Tibial artery (tissue), 4 donors: ENCODE measurements around the gene RERE.
A peak's percentile ranks its signal among the peaks of the same experiment; 100 is the strongest.
"Not testable (repeated sequence)": the region's sequence is repeated elsewhere in the genome, so short reads cannot be mapped to it uniquely, and the experiment has no call there.

ENCODE experiments used
- DNase-seq, 2 donors: peaks; one replicate each; pipeline ENCODE4 v3.0.0-alpha.2; 2019
- H3K27ac ChIP-seq, 2 donors: fragments of 200-600 bp; sonication (generic) in 1 of 2; 1 replicate in 1 of 2; 2 replicates in 1 of 2; pipeline ENCODE4 v1.5.1; 2018 to 2019; ENCODE audit warnings: mild to moderate bottlenecking in 1 of 2
- H3K27me3 ChIP-seq, 2 donors: fragments of 200-600 bp; sonication (generic) in 1 of 2; one replicate each; pipeline versions ENCODE4 v1.5.1 to v1.6.0; 2016 to 2019
- H3K36me3 ChIP-seq, 3 donors: fragments of 200-600 bp; sonication (generic) in 2 of 3; one replicate each; pipeline ENCODE4 v1.5.1; 2016 to 2019; ENCODE audit warnings: mild to moderate bottlenecking in 2 of 3
- H3K4me1 ChIP-seq, 4 donors: fragments of 200-600 bp; sonication (generic) in 2 of 4; 1 replicate in 3 of 4; 2 replicates in 1 of 4; pipeline ENCODE4 v1.5.1; 2016 to 2019
- H3K4me3 ChIP-seq, 2 donors: fragments of 200-600 bp; sonication (generic) in 1 of 2; 1 replicate in 1 of 2; 2 replicates in 1 of 2; pipeline ENCODE4 v1.5.1; 2018 to 2019; ENCODE audit warnings: mild to moderate bottlenecking in 2 of 2
- H3K9me3 ChIP-seq, 3 donors: fragments of 200-600 bp; sonication (generic) in 1 of 3; one replicate each; pipeline ENCODE4 v1.5.1; 2016 to 2019
- CTCF ChIP-seq, 2 experiments: fragments of 200-600 bp in 1 of 2; fragments of 450-650 bp in 1 of 2; IDR thresholded peaks; one replicate each; pipeline ENCODE4 v1.5.1; 2017 to 2019; ENCODE audit warnings: antibody characterized with exemption in 2 of 2, mild to moderate bottlenecking in 1 of 2, moderate library complexity in 1 of 2
- intact Hi-C: fragments of 100-400 bp; cut with DNase I; formaldehyde crosslinking; loops from one replicate; pipeline ENCODE4 v1.15.0; 2023; ENCODE audit warnings: low total_unique reads

The RERE gene

DNA sequence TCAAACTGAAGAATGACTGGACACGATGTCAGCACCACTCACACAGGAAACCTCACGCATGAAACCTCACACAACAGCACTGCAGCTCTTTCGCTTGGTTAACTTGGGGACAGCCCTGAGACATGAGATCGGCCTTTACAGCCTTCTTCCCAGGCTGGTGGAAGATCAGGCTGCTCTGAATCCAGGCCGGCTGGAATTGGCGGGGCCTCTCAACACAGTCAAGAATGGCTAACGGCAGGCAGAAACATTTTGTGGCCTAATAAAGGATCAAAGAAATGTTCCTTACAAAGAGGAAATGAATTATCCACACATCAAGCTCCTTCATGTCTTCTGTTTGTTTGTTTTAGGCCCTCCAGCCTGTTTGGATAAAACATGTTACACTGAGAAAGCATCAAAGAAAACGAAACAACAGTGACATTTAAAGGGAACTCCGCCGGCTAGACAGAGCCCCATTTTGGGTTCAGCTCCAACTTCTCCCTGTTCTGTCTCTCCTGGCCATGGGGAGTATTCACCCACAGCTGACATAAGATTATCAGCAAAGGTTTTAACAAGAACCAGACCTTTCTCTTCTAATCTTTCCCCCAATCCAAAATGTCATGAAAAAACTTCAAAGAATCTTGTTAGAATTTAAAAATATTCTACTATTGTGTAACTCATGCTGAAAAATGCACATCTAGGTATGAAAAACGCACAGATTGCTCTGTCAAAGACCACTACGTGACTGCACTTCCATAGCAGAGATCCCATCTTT is 368.4 kb downstream of the RERE start:
- peak overlapping the region in 1 of 2 donors; percentile 11 for H3K27ac ChIP-seq
- no peak for TF ChIP-seq CTCF (IDR thresholded peaks at IDR 0.05)
- no peaks in the 10 kb centered on the region for H3K4me1 ChIP-seq
- H3K27me3 ChIP-seq: no peaks in the 10 kb centered on the region
- H3K36me3 ChIP-seq: no peaks in the 10 kb centered on the region
- no peak for DNase-seq
- H3K9me3 ChIP-seq: no peaks in the 10 kb centered on the region
- H3K4me3 ChIP-seq: no peak overlapping the region
- intact Hi-C loops: no loop called here

DNA sequence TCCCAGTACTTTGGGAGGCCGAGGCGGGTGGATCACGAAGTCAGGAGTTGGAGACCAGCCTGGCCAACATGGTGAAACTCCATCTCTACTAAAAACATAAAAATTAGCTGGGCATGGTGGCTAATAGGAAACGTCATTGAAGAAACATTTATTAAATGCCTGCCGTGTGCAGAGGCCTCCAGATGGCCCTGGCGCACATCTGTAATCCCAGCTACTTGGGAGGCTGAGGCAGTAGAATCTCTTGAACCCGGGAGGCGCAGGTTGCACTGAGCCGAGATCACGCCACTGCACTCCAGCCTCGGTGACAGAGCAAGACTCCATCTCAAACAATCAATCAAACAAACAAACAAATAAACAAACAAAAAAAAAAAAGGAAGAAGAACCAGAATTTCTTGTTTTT is 368.9 kb downstream of the RERE start:
- intact Hi-C loops: not testable (repeated sequence)

GRCh38 chr1:8447616-8448150 is 369.8 kb downstream of the RERE start:
- Histone ChIP-seq H3K27ac (no peak overlapping the region), H3K4me1 (no peaks in the 10 kb centered on the region), H3K27me3 (no peaks in the 10 kb centered on the region), H3K36me3 (no peaks in the 10 kb centered on the region), H3K4me3 (no peak overlapping the region), H3K9me3 (peaks cover 0 to 4% (median 0%) of the 10 kb centered on the region in 3 donors)
- DNase-seq: no peak
- no peak for TF ChIP-seq CTCF (IDR thresholded peaks at IDR 0.05)
- intact Hi-C loops: no loop called here

More for the DNA sequence above, 368.9 kb downstream of the RERE start:
- not testable (repeated sequence) for H3K9me3 ChIP-seq, DNase-seq, H3K27me3 ChIP-seq, H3K4me1 ChIP-seq, H3K36me3 ChIP-seq, H3K4me3 ChIP-seq
- peak overlapping the region in 1 of 2 donors; percentile 11 for H3K27ac ChIP-seq

DNA sequence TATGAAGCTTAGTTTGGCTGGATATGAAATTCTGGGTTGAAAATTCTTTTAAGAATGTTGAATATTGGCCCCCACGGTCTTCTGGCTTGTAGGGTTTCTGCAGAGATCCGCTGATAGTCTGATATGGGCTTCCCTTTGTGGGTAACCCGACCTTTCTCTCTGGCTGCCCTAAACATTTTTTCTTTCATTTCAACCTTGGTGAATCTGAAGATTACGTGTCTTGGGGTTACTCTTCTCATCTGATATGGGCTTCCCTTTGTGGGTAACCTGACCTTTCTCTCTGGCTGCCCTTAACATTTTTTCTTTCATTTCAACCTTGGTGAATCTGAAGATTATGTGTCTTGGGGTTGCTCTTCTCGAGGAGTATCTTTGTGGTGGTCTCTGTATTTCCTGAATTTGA is 371.3 kb downstream of the RERE start:
- DNase-seq, H3K9me3 ChIP-seq, H3K27ac ChIP-seq, intact Hi-C loops, H3K27me3 ChIP-seq, H3K4me3 ChIP-seq, H3K36me3 ChIP-seq, H3K4me1 ChIP-seq: not testable (repeated sequence)

- DNase-seq: no peak
- TF ChIP-seq CTCF (IDR thresholded peaks at IDR 0.05): no peak
- intact Hi-C loops: no loop called here
- peaks cover 0 to 15% (median 9%) of the 10 kb centered on the region in 4 donors for H3K4me1 ChIP-seq
- peaks cover 0 to 5% (median 0%) of the 10 kb centered on the region in 3 donors for H3K9me3 ChIP-seq
- no peaks in the 10 kb centered on the region for H3K36me3 ChIP-seq
- H3K27me3 ChIP-seq: no peaks in the 10 kb centered on the region
- H3K4me3 ChIP-seq: no peak overlapping the region
- no peak overlapping the region for H3K27ac ChIP-seq
Measured at GRCh38 chr1:8443558-8444194, 373.8 kb downstream of the RERE start.

GRCh38 chr1:8441426-8441825 is 376.0 kb downstream of the RERE start:
- no peak for DNase-seq
- Histone ChIP-seq H3K4me1 (peaks cover 0 to 20% (median 11%) of the 10 kb centered on the region in 4 donors), H3K4me3 (no peak overlapping the region), H3K27me3 (no peaks in the 10 kb centered on the region), H3K9me3 (peaks cover 0 to 5% (median 0%) of the 10 kb centered on the region in 3 donors), H3K36me3 (no peaks in the 10 kb centered on the region), H3K27ac (no peak overlapping the region)
- no peak for TF ChIP-seq CTCF (IDR thresholded peaks at IDR 0.05)
- intact Hi-C loops: no loop called here
